ENCODE data around the gene DESI2.

DESI2 gene

DNA sequence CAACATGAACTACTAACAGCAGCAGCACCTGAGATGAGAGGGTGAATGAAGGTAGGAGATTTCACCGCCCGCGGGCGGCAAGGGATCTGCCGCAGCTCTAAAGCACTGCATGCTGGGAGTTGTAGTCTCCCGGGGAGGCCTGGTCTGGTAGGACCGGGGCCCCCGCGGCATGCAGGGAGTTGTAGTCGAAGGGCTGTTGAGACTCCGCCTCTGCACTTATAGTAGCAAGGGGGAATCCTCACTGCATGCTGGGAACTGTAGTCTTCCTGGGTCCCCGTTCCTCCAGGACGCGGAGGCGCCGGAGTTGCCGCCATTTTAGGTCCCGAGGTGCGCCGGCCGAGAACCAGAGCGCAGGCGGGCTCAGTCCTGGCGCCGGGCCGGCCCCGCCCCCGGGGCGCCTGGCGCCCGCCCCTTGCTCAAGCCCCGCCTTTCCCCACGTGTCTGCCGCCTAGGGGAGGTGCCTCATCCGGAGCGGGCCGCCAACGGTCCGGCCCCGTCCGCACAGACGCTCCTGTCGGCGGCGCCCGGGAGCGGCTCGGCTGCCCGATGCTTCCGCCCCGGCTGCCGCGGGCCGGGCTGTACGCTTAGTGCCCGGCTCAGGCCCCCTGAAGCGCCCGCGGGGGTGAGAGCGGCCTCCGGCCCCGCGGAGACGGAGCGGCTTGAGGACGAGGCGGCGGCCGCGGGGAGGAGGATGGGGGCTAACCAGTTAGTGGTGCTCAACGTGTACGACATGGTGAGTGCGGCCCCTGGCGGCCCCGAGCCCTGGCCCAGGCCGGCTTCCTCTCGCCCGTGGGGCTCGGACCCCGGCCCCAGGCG lies at the start of gene DESI2:
TSS of gene DESI2 (plus strand) at position 504 of the 816 bp plus-strand sequence. CDS start at position 692, 188 bp downstream.
- in situ Hi-C loops (cut with MboI; ENCODE audit: low sequenced_read_pairs) = no loop called here

DNA sequence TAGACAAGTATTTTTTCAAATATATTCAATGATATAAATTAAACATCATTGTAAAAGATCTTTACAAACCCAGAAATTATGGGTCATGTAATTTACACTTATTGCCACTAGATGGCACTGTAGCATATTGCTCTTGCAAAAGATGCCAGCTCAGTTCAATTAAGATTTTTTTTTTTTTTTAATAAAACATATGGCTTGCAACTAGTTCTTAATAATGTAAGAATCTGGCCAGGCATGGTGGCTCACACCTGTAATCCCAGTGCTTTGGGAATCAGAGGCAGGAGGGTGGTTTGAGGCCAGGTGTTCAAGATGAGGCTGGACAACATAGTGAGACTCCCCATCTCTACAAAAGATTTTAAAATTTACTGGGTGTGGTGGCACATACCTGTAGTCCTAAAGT lies 49.4 kb upstream of the DESI2 start:
- in situ Hi-C loops (cut with MboI; ENCODE audit: low sequenced_read_pairs) = loop anchor here (10.0 to 25.0 kb wide), 2 partner anchors 191 to 434 kb away; no protein-coding TSS in a partner anchor

- in situ Hi-C loops (cut with MboI; ENCODE audit: low sequenced_read_pairs) = loop anchor here (10.0 to 25.0 kb wide), 2 partner anchors 189 to 431 kb away; no protein-coding TSS in a partner anchor
Observed at GRCh38 chr1:244605835-244606370, 47.0 kb upstream of the DESI2 start.

DNA sequence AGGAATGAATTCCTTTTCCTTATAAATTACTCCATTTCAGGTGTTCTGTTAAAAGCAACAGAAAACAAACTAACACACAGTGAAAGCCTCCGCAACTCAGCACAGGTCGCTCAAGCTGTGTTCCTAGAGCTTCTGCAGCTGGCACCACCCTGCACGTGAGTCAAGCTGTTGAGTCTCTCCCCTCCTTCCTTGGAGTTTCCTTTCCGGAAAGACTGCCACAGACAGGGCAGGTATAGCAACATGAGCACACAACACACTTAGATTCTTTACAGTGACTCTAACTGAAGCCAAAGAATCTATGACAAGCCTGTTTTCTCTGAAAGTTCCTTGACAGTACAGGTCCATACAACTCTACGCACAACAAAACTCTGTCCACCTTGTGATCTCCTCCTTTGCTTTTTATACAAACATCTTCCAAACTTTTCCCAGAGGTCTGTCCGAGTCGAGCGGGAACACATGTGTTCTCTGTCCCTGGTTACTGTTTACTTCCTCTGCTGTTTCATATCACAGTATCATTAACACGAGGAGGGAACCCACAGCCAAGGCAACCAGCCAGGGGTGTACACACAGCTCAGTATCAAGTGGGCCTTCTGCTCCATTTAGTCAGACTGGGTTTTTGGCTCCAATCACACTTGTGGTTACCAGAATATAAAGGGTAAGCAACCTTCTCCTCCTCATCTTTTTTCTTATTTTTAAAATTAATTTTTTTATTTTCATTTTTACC lies 38.7 kb upstream of the DESI2 start:
- in situ Hi-C loops (cut with MboI; ENCODE audit: low sequenced_read_pairs) = loop anchor here (25.0 kb wide), 1 partner anchor 423 kb away; no protein-coding TSS in a partner anchor

GRCh38 chr1:244614879-244615278 lies 38.0 kb upstream of the DESI2 start:
- in situ Hi-C loops (cut with MboI; ENCODE audit: low sequenced_read_pairs) = loop anchor here (25.0 kb wide), 1 partner anchor 422 kb away; no protein-coding TSS in a partner anchor

GRCh38 chr1:244615301-244615700 lies 37.6 kb upstream of the DESI2 start:
- in situ Hi-C loops (cut with MboI; ENCODE audit: low sequenced_read_pairs) = loop anchor here (25.0 kb wide), 1 partner anchor 422 kb away; no protein-coding TSS in a partner anchor

DNA sequence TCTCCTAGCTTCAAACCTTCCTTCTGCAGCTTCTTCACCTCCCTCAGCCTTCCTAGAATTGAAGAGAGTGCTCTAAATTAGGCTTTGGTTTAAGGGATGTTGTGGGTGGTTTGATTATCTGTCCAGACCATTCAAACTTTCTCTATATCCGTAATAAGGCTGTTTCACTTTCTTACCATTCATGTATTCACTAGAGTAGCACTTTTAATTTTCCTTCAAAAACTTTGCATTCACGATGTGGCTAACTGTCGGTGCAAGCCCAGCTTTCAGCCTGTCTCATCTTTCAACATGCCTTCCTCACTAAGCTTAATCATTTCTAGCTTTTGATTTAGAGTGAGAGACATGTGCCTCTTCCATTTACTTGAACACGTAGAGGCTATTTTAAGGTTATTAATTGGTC lies 26.2 kb upstream of the DESI2 start:
- in situ Hi-C loops (cut with MboI; ENCODE audit: low sequenced_read_pairs) = no loop called here

DNA sequence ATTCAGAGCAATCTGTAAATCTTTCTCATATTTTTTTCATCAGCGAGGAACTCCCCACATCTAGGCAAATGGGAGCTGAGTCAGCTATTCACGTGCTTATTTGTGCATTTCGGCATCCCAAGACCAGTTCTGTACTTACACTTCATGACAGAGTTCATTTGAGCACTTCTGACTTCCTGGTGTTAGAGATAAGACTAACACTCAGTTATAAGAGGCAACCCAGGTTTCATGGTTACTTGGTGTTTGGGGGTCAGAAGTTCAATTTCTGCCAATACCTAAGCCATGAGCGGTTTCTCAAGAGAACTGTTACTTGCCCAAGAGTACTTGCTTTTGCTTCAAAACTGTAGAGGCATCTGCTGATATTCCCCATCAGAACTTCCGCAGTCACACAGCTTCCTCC lies 24.1 kb upstream of the DESI2 start:
- in situ Hi-C loops (cut with MboI; ENCODE audit: low sequenced_read_pairs) = no loop called here

- in situ Hi-C loops (cut with MboI; ENCODE audit: low sequenced_read_pairs) = no loop called here
Observed at GRCh38 chr1:244633140-244633539, 19.8 kb upstream of the DESI2 start.

DNA sequence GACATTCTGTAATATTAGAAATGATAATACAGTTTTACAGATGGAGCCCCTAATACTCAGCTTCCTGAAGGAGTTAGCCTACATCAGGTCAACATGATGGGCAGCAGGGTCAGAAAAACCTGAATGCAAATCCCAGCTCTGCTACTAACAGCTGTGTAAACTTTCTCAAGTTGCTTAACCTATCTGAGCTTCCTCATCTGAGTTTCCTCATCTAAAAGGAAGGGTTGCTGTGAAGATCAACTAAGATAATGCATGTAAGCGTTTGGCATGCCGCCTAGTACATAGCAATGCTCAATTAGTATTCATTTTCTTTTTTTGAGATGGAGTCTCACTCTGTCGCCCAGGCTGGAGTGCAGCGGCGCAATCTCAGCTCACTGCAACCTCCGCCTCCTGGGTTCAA lies 18.4 kb upstream of the DESI2 start:
- in situ Hi-C loops (cut with MboI; ENCODE audit: low sequenced_read_pairs) = no loop called here

DNA sequence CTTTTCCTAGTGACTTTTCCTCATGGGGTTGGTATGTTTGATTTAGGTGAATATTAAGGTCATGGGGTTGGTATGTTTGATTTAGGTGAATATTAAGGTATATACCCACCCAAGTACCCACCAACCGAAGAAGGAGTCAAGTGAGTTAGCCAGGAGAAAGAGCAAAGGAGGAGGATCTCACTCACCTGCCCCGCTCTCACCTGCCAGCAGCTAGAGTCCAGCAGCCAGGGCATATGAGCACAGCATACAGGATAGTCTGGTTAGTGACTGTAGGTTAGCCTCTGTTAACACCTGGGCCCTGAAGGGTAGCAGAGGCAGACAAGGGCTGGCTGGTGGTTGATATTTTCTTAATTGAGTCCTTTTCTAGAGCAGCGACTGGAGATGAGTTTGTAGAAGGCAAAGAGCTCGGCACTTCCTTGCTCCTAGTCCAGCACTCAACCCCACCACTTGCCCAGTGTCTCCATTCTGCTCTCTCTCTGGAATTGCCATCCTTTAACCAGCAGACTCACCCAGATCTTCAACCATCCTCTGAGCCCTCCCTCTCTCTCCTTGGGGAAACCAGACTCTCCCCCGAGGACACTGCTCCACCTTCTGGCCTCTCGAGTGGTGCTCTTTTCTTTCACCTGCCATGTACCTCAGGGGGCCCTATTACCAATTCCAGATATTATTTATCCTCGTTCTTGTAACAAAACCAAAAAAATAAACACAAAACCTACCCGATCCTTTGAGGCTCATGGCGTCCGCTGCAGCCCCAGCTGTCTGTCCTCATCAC lies 16.3 kb upstream of the DESI2 start:
- in situ Hi-C loops (cut with MboI; ENCODE audit: low sequenced_read_pairs) = no loop called here

DNA sequence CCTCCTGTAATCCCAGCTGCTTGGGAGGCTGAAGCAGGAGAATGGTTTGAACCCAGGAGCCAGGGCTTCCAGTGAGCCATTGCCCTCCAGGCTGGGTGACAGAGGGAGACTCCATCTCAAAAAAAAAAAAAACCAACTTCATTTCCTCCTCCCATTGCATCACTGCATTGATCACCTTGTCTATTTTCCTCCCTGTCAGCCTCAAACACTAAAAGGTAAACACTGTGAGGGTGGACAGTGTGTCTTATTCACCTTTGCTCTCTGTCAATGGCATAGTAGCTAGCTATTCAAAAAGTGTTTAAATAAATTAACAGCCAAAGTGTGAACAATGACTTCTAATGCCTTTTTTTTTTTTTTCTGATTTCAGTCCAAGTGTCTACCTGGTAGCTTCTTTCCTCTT lies 13.4 kb upstream of the DESI2 start:
- in situ Hi-C loops (cut with MboI; ENCODE audit: low sequenced_read_pairs) = no loop called here

DNA sequence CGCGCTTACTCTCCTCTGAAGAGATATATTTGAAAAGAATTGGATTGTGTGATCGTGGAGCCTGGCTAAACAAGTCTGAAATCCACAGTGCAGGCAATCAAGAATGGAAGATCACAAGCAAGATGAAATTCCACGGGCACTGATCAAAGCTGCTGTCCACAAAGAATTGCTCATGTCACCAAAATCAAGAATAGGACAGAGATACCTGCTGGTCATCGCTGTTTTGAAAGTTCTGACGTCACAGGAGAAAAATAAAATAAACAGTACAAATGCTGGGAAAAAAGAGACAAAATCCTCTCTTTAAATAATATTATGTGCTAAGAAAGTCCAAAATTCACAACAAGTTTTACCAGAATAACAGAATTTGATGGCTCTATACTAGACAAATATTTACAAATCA lies 12.0 kb upstream of the DESI2 start:
- in situ Hi-C loops (cut with MboI; ENCODE audit: low sequenced_read_pairs) = no loop called here

DNA sequence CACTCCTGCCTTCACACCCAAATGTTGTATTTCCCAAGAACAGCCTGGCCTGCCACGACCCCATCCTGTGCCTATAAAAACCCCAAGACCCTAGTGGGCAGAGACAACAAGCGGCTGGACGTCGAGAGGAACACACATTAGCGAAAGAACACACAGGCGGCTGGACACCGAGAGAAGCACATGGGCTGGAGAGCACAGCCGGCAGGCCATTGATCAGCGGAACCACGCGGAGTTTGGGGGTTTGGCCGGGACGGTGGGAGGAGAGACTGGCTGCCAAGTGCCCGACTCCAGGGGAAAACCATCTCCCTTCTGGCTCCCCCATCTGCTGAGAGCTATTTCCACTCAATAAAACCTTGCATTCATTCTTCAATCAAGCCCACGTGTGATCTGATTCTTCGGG lies 10.4 kb upstream of the DESI2 start:
- in situ Hi-C loops (cut with MboI; ENCODE audit: low sequenced_read_pairs) = no loop called here

DNA sequence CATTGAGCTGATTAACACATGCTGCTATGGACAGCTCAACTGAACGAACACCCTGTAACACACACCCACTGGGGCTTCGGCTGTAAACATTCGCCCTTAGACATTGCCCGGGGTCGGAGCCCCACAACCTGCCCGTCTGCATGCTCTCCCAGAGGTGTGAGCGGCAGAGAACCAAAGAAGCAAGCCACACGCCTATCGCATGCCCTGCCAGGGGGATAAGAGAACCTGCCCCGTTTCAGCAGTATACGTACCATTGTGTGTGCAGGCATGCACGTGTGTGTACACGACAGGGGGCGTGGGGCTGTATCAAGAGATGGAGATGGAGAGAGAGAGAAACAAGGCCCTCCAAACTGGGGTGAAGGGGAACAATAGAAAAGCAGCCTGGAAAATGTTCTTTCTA lies 9.9 kb upstream of the DESI2 start:
- in situ Hi-C loops (cut with MboI; ENCODE audit: low sequenced_read_pairs) = no loop called here

GRCh38 chr1:244645414-244645813 lies 7.5 kb upstream of the DESI2 start:
- in situ Hi-C loops (cut with MboI; ENCODE audit: low sequenced_read_pairs) = no loop called here

DNA sequence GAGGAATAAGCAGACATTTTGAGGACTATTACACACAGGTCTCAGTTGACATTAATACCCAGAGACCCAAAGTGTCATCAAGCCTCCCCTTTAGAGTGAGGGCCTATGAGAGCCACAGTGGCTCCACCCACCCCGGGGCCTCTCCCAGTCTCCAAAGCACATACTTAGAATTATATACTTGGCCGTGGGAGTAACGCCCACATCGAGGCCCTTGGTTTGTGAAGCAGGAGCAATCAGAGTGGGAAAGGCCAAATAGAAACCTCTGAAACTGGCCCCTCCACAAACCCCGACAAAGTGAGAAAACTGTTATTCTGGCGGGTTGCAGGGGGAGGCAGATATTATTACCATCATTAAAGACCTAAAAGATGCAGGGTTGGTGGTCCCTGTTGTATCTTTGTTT lies 7.0 kb upstream of the DESI2 start:
- in situ Hi-C loops (cut with MboI; ENCODE audit: low sequenced_read_pairs) = no loop called here

- in situ Hi-C loops (cut with MboI; ENCODE audit: low sequenced_read_pairs) = no loop called here
Observed at GRCh38 chr1:244647819-244648218, 5.1 kb upstream of the DESI2 start.

GRCh38 chr1:244651956-244652622 lies 837 bp upstream of the DESI2 start:
- in situ Hi-C loops (cut with MboI; ENCODE audit: low sequenced_read_pairs) = no loop called here

- in situ Hi-C loops (cut with MboI; ENCODE audit: low sequenced_read_pairs) = no loop called here
Observed at GRCh38 chr1:244653439-244654107, 647 bp downstream of the DESI2 start.
